Measurements from ENCODE around the gene GJD4. TPM values are rescaled to one million over a fixed set of nuclear protein-coding genes. Genes with fewer than 3 reads are reported as not detected.

GJD4 gene
- total and polyA plus RNA-seq, 2 experiments from 2014 or later, result not detected

DNA sequence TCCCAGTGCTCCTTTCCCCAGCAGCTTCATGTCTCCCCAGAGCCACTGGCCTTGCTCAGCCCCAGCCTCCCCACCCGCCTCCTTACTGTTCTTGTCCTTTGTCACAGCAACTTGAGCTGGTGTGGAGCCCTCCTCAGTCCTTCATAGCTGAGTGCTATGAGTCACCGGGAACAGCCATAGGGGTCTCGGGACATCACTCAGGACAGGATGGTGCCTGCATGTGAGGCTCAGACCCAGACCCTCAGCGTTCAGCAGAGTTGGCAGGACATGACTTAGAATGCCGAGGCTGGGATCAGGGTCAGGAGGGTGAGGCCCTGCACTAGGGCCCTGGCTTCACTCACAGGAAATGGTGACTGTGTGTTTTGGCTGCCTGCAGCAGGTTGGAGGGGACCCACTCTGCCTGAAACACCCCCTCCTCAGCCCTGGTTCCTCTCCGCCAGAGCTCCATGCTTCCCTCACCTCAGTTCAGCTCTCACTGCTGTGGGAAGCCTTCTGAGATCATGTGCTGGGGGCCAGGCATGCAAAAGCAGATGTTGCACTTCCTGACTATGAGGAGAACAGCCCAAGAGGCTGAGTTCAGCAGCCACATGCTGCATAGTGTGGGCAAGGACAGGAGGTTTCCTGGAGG is 40.7 kb upstream of the GJD4 start:
- Histone ChIP-seq H2AFZ (no peak overlapping the region), H3K4me2 (no peak overlapping the region), H3K4me1 (ENCODE audit: insufficient read depth) (no peaks in the 10 kb centered on the region), H3K36me3 (ENCODE audit: insufficient read depth) (no peaks in the 10 kb centered on the region), H3K9me2 (ENCODE audit: insufficient read depth) (no peaks in the 10 kb centered on the region), H4K20me1 (replicated peaks; ENCODE audit: insufficient read depth) (no peaks in the 10 kb centered on the region; the same call in 1 of the 2 replicates), H3F3A (replicated peaks; ENCODE audit: low read depth) (no peaks in the 10 kb centered on the region), H3K79me2 (replicated peaks; ENCODE audit: insufficient read depth) (no peaks in the 10 kb centered on the region), H3K27me3 (ENCODE audit: insufficient read depth) (no peaks in the 10 kb centered on the region), H3K27ac (ENCODE audit: low read depth) (no peak overlapping the region), H3K4me3 (no peak overlapping the region)
- no peak for ATAC-seq
- Mint-ChIP-seq H3K27ac (no peak overlapping the region), H3K4me3 (no peak overlapping the region), H3K9me3 (no peaks in the 10 kb centered on the region), H3K36me3 (ENCODE audit: low read depth) (peaks cover 15% of the 10 kb centered on the region), H3K4me1 (no peaks in the 10 kb centered on the region; the same call in 1 of the 3 replicates), H3K27me3 (ENCODE audit: insufficient read depth, low read depth, poor library complexity) (peaks cover 7% of the 10 kb centered on the region)
- DNase-seq (ENCODE audit: low spot score), result no peak
- TF ChIP-seq, protein P1, sequence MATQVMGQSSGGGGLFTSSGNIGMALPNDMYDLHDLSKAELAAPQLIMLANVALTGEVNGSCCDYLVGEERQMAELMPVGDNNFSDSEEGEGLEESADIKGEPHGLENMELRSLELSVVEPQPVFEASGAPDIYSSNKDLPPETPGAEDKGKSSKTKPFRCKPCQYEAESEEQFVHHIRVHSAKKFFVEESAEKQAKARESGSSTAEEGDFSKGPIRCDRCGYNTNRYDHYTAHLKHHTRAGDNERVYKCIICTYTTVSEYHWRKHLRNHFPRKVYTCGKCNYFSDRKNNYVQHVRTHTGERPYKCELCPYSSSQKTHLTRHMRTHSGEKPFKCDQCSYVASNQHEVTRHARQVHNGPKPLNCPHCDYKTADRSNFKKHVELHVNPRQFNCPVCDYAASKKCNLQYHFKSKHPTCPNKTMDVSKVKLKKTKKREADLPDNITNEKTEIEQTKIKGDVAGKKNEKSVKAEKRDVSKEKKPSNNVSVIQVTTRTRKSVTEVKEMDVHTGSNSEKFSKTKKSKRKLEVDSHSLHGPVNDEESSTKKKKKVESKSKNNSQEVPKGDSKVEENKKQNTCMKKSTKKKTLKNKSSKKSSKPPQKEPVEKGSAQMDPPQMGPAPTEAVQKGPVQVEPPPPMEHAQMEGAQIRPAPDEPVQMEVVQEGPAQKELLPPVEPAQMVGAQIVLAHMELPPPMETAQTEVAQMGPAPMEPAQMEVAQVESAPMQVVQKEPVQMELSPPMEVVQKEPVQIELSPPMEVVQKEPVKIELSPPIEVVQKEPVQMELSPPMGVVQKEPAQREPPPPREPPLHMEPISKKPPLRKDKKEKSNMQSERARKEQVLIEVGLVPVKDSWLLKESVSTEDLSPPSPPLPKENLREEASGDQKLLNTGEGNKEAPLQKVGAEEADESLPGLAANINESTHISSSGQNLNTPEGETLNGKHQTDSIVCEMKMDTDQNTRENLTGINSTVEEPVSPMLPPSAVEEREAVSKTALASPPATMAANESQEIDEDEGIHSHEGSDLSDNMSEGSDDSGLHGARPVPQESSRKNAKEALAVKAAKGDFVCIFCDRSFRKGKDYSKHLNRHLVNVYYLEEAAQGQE (IDR thresholded peaks at IDR 0.05; ENCODE audit: unreplicated experiment), result no peak
- TF ChIP-seq JUNB (IDR thresholded peaks at IDR 0.05; ENCODE audit: unreplicated experiment) (no peak), ZNF331 (CRISPR knock-in tag; IDR thresholded peaks at IDR 0.05; ENCODE audit: low read depth) (no peak), CREB1 (CRISPR knock-in tag; IDR thresholded peaks at IDR 0.05; ENCODE audit: low read depth) (no peak), STAT1 (IDR thresholded peaks at IDR 0.05; ENCODE audit: unreplicated experiment) (no peak), POLR2AphosphoS5 (IDR thresholded peaks at IDR 0.05; ENCODE audit: low read depth) (no peak), EZH2phosphoT487 (IDR thresholded peaks at IDR 0.05; ENCODE audit: unreplicated experiment) (no peak), ZNF114 (CRISPR knock-in tag; IDR thresholded peaks at IDR 0.05) (no peak), NANOG (IDR thresholded peaks at IDR 0.05; ENCODE audit: borderline replicate concordance) (no peak), EZH2 (IDR thresholded peaks at IDR 0.05; ENCODE audit: low read depth, unreplicated experiment) (no peak)
- TF ChIP-seq, protein P2, sequence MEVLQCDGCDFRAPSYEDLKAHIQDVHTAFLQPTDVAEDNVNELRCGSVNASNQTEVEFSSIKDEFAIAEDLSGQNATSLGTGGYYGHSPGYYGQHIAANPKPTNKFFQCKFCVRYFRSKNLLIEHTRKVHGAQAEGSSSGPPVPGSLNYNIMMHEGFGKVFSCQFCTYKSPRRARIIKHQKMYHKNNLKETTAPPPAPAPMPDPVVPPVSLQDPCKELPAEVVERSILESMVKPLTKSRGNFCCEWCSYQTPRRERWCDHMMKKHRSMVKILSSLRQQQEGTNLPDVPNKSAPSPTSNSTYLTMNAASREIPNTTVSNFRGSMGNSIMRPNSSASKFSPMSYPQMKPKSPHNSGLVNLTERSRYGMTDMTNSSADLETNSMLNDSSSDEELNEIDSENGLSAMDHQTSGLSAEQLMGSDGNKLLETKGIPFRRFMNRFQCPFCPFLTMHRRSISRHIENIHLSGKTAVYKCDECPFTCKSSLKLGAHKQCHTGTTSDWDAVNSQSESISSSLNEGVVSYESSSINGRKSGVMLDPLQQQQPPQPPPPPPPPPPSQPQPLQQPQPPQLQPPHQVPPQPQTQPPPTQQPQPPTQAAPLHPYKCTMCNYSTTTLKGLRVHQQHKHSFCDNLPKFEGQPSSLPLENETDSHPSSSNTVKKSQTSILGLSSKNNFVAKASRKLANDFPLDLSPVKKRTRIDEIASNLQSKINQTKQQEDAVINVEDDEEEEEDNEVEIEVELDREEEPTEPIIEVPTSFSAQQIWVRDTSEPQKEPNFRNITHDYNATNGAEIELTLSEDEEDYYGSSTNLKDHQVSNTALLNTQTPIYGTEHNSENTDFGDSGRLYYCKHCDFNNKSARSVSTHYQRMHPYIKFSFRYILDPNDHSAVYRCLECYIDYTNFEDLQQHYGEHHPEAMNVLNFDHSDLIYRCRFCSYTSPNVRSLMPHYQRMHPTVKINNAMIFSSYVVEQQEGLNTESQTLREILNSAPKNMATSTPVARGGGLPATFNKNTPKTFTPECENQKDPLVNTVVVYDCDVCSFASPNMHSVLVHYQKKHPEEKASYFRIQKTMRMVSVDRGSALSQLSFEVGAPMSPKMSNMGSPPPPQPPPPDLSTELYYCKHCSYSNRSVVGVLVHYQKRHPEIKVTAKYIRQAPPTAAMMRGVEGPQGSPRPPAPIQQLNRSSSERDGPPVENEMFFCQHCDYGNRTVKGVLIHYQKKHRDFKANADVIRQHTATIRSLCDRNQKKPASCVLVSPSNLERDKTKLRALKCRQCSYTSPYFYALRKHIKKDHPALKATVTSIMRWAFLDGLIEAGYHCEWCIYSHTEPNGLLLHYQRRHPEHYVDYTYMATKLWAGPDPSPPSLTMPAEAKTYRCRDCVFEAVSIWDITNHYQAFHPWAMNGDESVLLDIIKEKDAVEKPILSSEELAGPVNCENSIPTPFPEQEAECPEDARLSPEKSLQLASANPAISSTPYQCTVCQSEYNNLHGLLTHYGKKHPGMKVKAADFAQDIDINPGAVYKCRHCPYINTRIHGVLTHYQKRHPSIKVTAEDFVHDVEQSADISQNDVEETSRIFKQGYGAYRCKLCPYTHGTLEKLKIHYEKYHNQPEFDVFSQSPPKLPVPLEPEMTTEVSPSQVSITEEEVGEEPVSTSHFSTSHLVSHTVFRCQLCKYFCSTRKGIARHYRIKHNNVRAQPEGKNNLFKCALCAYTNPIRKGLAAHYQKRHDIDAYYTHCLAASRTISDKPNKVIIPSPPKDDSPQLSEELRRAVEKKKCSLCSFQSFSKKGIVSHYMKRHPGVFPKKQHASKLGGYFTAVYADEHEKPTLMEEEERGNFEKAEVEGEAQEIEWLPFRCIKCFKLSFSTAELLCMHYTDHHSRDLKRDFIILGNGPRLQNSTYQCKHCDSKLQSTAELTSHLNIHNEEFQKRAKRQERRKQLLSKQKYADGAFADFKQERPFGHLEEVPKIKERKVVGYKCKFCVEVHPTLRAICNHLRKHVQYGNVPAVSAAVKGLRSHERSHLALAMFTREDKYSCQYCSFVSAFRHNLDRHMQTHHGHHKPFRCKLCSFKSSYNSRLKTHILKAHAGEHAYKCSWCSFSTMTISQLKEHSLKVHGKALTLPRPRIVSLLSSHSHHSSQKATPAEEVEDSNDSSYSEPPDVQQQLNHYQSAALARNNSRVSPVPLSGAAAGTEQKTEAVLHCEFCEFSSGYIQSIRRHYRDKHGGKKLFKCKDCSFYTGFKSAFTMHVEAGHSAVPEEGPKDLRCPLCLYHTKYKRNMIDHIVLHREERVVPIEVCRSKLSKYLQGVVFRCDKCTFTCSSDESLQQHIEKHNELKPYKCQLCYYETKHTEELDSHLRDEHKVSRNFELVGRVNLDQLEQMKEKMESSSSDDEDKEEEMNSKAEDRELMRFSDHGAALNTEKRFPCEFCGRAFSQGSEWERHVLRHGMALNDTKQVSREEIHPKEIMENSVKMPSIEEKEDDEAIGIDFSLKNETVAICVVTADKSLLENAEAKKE (CRISPR knock-in tag; IDR thresholded peaks at IDR 0.05), result no peak
